HepG2 (cell line): ENCODE measurements around the gene SECTM1. TPM values are rescaled to one million over a fixed set of nuclear protein-coding genes. Genes with fewer than 3 reads are reported as not detected.

Source experiments
- ATAC-seq: fragments of 200-7000 bp; cut with Tn5 transposase; 3 replicates; pipeline ENCODE4 v1.9.1; 2020; ENCODE audit warnings: mild to moderate bottlenecking, moderate library complexity
- BruUV-seq: library from RNA; stranded (reverse); fragments of 400-500 nt; replicated peaks from 2 replicates; lab custom pipeline; 2021; lab: Mats Ljungman, UMichigan
- CTCF ChIA-PET: fragments of 300-600 bp; formaldehyde crosslinking; extraction: SDS; loops from one replicate; lab custom pipeline; 2021; ENCODE audit warnings: low total read pairs, inconsistent platforms, low intra/inter-chr PET ratio; lab: Yijun Ruan, JAX
- POLR2A ChIA-PET: fragments of 350-600 bp; sonication (Branson Sonifier 250); formaldehyde crosslinking; loops from one replicate; lab custom pipeline; 2020; ENCODE audit warnings: antibody characterized with exemption, inconsistent platforms; lab: Yijun Ruan, JAX
- DNase-seq: peaks from one replicate; pipeline ENCODE4 v3.0.0-alpha.2; 2015; ENCODE audit warnings: low spot score
- FAIRE-seq: peaks from 3 replicates; lab custom pipeline; 2011; peaks lifted over from hg19 to GRCh38; lab: Jason Lieb, UNC
- H2AFZ ChIP-seq: one replicate; pipeline ENCODE4 v1.6.1; 2011; ENCODE audit warnings: low read length, inconsistent platforms
- H3K27ac ChIP-seq: fragments of 300-600 bp; 3 replicates; pipeline ENCODE4 v1.8.0; 2011; ENCODE audit warnings: mixed run types, mild to moderate bottlenecking, mixed read lengths, low read length, inconsistent platforms; ENCODE audit not compliant: insufficient read depth; ENCODE audit errors: extremely low read length
- H3K27me3 ChIP-seq, 2 experiments: fragments of 200-600 bp in 1 of 2; 2 replicates in 1 of 2; 3 replicates in 1 of 2; pipeline versions ENCODE4 v1.6.0 to v1.8.0; 2011; ENCODE audit warnings: low read length in 2 of 2, mild to moderate bottlenecking in 2 of 2, moderate library complexity in 2 of 2, inconsistent platforms in 1 of 2; ENCODE audit not compliant: insufficient read depth in 2 of 2, control insufficient read depth in 1 of 2
- H3K36me3 ChIP-seq, 2 experiments: fragments of 200-600 bp in 1 of 2; replicated peaks in 1 of 2; 2 replicates in 1 of 2; 3 replicates in 1 of 2; pipeline versions ENCODE4 v1.5.1 to v1.8.0; 2011; ENCODE audit warnings: low read length in 2 of 2, inconsistent platforms in 1 of 2; ENCODE audit not compliant: insufficient read depth in 2 of 2, control insufficient read depth in 1 of 2
- H3K4me1 ChIP-seq: 2 replicates; pipeline ENCODE4 v1.5.1; 2012; ENCODE audit warnings: low read length, inconsistent platforms; ENCODE audit not compliant: insufficient read depth
- H3K4me2 ChIP-seq: 2 replicates; pipeline ENCODE4 v1.6.0; 2011; ENCODE audit warnings: low read depth, low read length, inconsistent platforms
- H3K4me3 ChIP-seq, 3 experiments: fragments of 200-600 bp in 1 of 3; sonication (generic), shearing (Covaris generic) in 1 of 3; replicated peaks in 1 of 3; 2 replicates each; pipeline ENCODE4 v1.5.1; 2011 to 2016; ENCODE audit warnings: low read length in 3 of 3, inconsistent platforms in 2 of 3, low read depth in 2 of 3, mild to moderate bottlenecking in 2 of 3, control low read depth in 1 of 3, mixed read lengths in 1 of 3; ENCODE audit not compliant: insufficient read depth in 1 of 3
- H3K79me2 ChIP-seq: one replicate; pipeline ENCODE4 v1.6.1; 2011; ENCODE audit warnings: low read length, inconsistent platforms; ENCODE audit not compliant: insufficient read depth
- H3K9ac ChIP-seq: 2 replicates; pipeline ENCODE4 v1.6.0; 2011; ENCODE audit warnings: mild to moderate bottlenecking, low read depth, low read length, inconsistent platforms; ENCODE audit not compliant: insufficient read depth
- H3K9me3 ChIP-seq: 2 replicates; pipeline ENCODE4 v1.5.1; 2012; ENCODE audit warnings: mild to moderate bottlenecking, low read length
- H4K20me1 ChIP-seq: 2 replicates; pipeline ENCODE4 v1.6.0; 2011; ENCODE audit warnings: inconsistent platforms, mild to moderate bottlenecking, low read length, moderate library complexity; ENCODE audit not compliant: insufficient read depth
- CBX1 ChIP-seq: IDR thresholded peaks from one replicate; pipeline ENCODE4 v1.6.1; 2016; ENCODE audit warnings: antibody characterized with exemption, low read depth
- CHD4 ChIP-seq: fragments of 200-600 bp; sonication (generic); IDR thresholded peaks from 2 replicates; pipeline ENCODE4 v1.7.0; 2017; ENCODE audit warnings: mild to moderate bottlenecking, low read length, borderline replicate concordance
- EED ChIP-seq: sonication (generic); formaldehyde crosslinking; IDR thresholded peaks from 2 replicates; pipeline ENCODE4 v1.5.0; 2020; ENCODE audit warnings: mild to moderate bottlenecking, missing genetic modification reagents
- IKZF1 ChIP-seq: fragments of 450-650 bp; IDR thresholded peaks from 2 replicates; pipeline ENCODE4 v1.7.1; 2016
- MAFK ChIP-seq, 2 experiments: IDR thresholded peaks in 1 of 2; conservative IDR thresholded peaks in 1 of 2; 2 replicates each; pipeline ENCODE4 v1.6.1; 2011; ENCODE audit warnings: improper control_type of control experiment in 2 of 2, low read length in 2 of 2
- PPARG ChIP-seq: conservative IDR thresholded peaks from 2 replicates; pipeline ENCODE4 v1.6.1; 2016; ENCODE audit warnings: missing biosample characterization, missing genetic modification reagents
- SP2 ChIP-seq: sonication (generic); formaldehyde crosslinking; IDR thresholded peaks from 2 replicates; pipeline ENCODE4 v1.5.1; 2020; ENCODE audit warnings: mild to moderate bottlenecking, missing genetic modification reagents
- SRSF1 ChIP-seq: fragments of 200-400 bp; formaldehyde crosslinking; optimal IDR thresholded peaks from 2 replicates; pipeline ENCODE3; 2017; ENCODE audit warnings: mild to moderate bottlenecking, low read depth, low read length, moderate library complexity
- TMF1 ChIP-seq: sonication (generic); formaldehyde crosslinking; IDR thresholded peaks from 2 replicates; pipeline ENCODE4 v1.8.1; 2022; ENCODE audit warnings: low read depth, missing genetic modification reagents
- ZNF121 ChIP-seq: sonication (generic); formaldehyde crosslinking; IDR thresholded peaks from 2 replicates; pipeline ENCODE4 v1.5.0; 2020; ENCODE audit warnings: mild to moderate bottlenecking, missing genetic modification reagents
- ZNF20 ChIP-seq: sonication (generic); formaldehyde crosslinking; IDR thresholded peaks from 2 replicates; pipeline ENCODE4 v1.4.0; 2020; ENCODE audit warnings: mild to moderate bottlenecking, moderate library complexity, missing genetic modification reagents
- ZNF225 ChIP-seq: sonication (generic); formaldehyde crosslinking; IDR thresholded peaks from 2 replicates; pipeline ENCODE4 v1.4.0; 2020; ENCODE audit warnings: mild to moderate bottlenecking, missing genetic modification reagents
- ZNF335 ChIP-seq: sonication (generic); formaldehyde crosslinking; IDR thresholded peaks from 2 replicates; pipeline ENCODE4 v1.4.0; 2020; ENCODE audit warnings: missing genetic modification reagents
- ZNF33B ChIP-seq: sonication (generic); formaldehyde crosslinking; IDR thresholded peaks from 2 replicates; pipeline ENCODE4 v1.5.1; 2020; ENCODE audit warnings: mild to moderate bottlenecking, missing genetic modification reagents
- ZNF451 ChIP-seq: sonication (generic); formaldehyde crosslinking; IDR thresholded peaks from 2 replicates; pipeline ENCODE4 v1.5.0; 2020; ENCODE audit warnings: mild to moderate bottlenecking, missing genetic modification reagents
- ZNF562 ChIP-seq: sonication (generic); formaldehyde crosslinking; IDR thresholded peaks from 2 replicates; pipeline ENCODE4 v1.8.0; 2022; ENCODE audit warnings: missing genetic modification reagents, borderline replicate concordance
- ZNF564 ChIP-seq: sonication (generic); formaldehyde crosslinking; IDR thresholded peaks from 2 replicates; pipeline ENCODE4 v1.8.1; 2023; ENCODE audit warnings: mild to moderate bottlenecking, missing genetic modification reagents
- ZNF75D ChIP-seq: sonication (generic); formaldehyde crosslinking; IDR thresholded peaks from 2 replicates; pipeline ENCODE4 v1.8.1; 2023; ENCODE audit warnings: missing genetic modification reagents, mild to moderate bottlenecking, borderline replicate concordance
- ZNF790 ChIP-seq: sonication (generic); formaldehyde crosslinking; IDR thresholded peaks from 2 replicates; pipeline ENCODE4 v1.8.0; 2022; ENCODE audit warnings: missing genetic modification reagents, mild to moderate bottlenecking, borderline replicate concordance
- WGBS: methylation state at CpG from one replicate; pipeline ENCODE4 v1.1.6; 2017; ENCODE audit warnings: low lambda C conversion rate; 5-methylcytosine and 5-hydroxymethylcytosine counted together
- in situ Hi-C: cut with HindIII; loops from 2 replicates; pipeline ENCODE4 v1.10.0; 2017; ENCODE audit warnings: low pct_unique_long_range_greater_than_20kb; ENCODE audit not compliant: extremely low pct_ligation_motif_present
- intact Hi-C: fragments of 100-400 bp; cut with micrococcal nuclease; formaldehyde crosslinking; loops from one replicate; pipeline ENCODE4 v1.10.0; 2022; ENCODE audit not compliant: unreplicated experiment
- polyA plus RNA-seq, 8 experiments: library from polyadenylated mRNA; depleted of rRNA in 3 of 8; stranded (reverse) in 7 of 8; unstranded in 1 of 8; fragments of >200 nt; fragmentation: Illumina TruSeq in 4 of 8; extraction: Trizol in 4 of 8; gene quantifications; 2 replicates each; pipeline versions ENCODE4 v1.2.1 to v1.2.3, GENCODE V29; 2011 to 2016; ENCODE audit warnings: low read depth in 4 of 8, missing spikeins in 1 of 8, mixed read lengths in 1 of 8; ENCODE audit not compliant: insufficient read depth in 1 of 8
- total RNA-seq, 5 experiments: library from RNA; depleted of rRNA; stranded (reverse); fragments of >200 nt; fragmentation: Illumina TruSeq; extraction: Trizol; gene quantifications; 2 replicates each; pipeline ENCODE4 v1.2.3, GENCODE V29; 2016; ENCODE audit warnings: low read depth in 1 of 5
- TF ChIP-seq, protein P1 (sequence below): sonication (generic); formaldehyde crosslinking; IDR thresholded peaks from 2 replicates; pipeline ENCODE4 v1.5.0; 2020; ENCODE audit warnings: mild to moderate bottlenecking, low read depth, missing genetic modification reagents, borderline replicate concordance
- TF ChIP-seq, protein P2 (sequence below): sonication (generic); formaldehyde crosslinking; IDR thresholded peaks from 2 replicates; pipeline ENCODE4 v1.4.0; 2020; ENCODE audit warnings: missing genetic modification reagents
- TF ChIP-seq, protein P3 (sequence below): sonication (generic); formaldehyde crosslinking; IDR thresholded peaks from 2 replicates; pipeline ENCODE4 v1.4.0; 2020; ENCODE audit warnings: missing genetic modification reagents, borderline replicate concordance

Gene SECTM1
- total and polyA plus RNA-seq, 2 of the 13 experiments (the other 11 are each of a cell fraction or from before 2014, with no cell fraction given): 3.5 to 5.3 TPM

DNA sequence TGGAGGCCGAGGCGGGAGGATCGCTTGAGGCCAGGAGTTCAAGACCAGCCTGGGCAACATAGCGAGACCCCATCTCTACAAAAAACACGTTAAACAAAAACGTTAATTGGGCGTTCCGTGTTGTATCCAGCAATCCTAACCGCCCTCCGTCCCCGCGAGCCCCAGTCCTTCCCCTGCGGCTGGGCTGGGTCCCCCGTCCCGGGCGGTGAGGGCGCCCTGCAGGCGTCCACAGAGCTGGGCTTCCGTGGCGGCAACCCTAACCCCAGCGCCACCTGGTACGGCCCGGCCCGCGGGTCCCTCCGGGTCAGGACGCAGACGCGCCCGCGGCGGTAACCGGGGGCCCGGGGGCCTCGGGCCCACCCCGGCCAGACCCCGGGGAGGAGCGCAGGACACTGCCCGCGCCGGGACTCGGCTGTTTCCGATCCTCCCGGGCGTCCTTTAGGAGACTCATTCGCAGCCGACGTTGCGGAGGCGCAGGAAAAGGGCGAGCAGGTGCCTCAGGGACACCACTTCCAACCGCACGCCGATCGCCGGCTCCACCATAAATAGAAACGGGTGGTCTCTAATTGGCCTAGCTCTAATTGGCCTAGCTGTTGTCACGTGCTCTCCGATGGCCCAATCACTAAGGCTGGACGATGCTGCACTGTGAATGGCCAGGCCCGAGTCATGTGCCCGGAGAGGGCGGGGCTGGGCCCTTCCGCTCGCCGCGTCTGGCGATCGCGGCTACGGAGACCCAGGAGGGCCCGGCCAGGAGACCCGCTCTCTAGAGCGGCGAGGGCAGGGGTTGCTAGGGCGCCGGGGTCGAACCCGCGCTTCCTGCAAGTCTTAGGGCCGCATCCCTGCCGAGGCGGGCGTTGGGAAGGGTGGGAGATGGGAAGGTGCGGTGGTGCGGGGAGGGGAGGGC lies 41.1 kb downstream of the SECTM1 start:
- WGBS: 5% methylated on average over 47 of the region's 86 CpGs
- intact Hi-C loops: loop anchor here (2.0 kb wide), 1 partner anchor 26 kb away; no protein-coding TSS in a partner anchor
- TF ChIP-seq IKZF1 (no peak), ZNF562 (no peak), SRSF1 (peak; percentile 96), CHD4 (peak; percentile 80; the same call in 1 of the 2 replicates), EED (CRISPR knock-in tag) (no peak), ZNF33B (CRISPR knock-in tag) (no peak; the same call in 1 of the 2 replicates), ZNF225 (CRISPR knock-in tag) (peak; percentile 92), TMF1 (peak; percentile 94), ZNF121 (CRISPR knock-in tag) (peak; percentile 98), MAFK (conservative IDR thresholded peaks at IDR 0.05 in 1 of 2, IDR thresholded peaks at IDR 0.05 in 1 of 2; ENCODE audit: low read length in 2 of 2) (no peak), ZNF564 (CRISPR knock-in tag) (peak; percentile 93), CBX1 (no peak), ZNF20 (CRISPR knock-in tag) (no peak), SP2 (CRISPR knock-in tag) (peak; percentile 56; the same call in 1 of the 2 replicates), ZNF75D (CRISPR knock-in tag) (no peak), PPARG (CRISPR knock-in tag) (peak; percentile 57; the same call in 1 of the 2 replicates), ZNF790 (CRISPR knock-in tag) (no peak; the same call in 1 of the 2 replicates), ZNF335 (CRISPR knock-in tag) (no peak), ZNF451 (no peak)
- TF ChIP-seq, protein P1, sequence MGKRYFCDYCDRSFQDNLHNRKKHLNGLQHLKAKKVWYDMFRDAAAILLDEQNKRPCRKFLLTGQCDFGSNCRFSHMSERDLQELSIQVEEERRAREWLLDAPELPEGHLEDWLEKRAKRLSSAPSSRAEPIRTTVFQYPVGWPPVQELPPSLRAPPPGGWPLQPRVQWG: no peak
- TF ChIP-seq, protein P2, sequence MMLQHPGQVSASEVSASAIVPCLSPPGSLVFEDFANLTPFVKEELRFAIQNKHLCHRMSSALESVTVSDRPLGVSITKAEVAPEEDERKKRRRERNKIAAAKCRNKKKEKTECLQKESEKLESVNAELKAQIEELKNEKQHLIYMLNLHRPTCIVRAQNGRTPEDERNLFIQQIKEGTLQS: 0 out of 2 replicates have a peak, but pooled peaks have one; percentile 13
- TF ChIP-seq, protein P3, sequence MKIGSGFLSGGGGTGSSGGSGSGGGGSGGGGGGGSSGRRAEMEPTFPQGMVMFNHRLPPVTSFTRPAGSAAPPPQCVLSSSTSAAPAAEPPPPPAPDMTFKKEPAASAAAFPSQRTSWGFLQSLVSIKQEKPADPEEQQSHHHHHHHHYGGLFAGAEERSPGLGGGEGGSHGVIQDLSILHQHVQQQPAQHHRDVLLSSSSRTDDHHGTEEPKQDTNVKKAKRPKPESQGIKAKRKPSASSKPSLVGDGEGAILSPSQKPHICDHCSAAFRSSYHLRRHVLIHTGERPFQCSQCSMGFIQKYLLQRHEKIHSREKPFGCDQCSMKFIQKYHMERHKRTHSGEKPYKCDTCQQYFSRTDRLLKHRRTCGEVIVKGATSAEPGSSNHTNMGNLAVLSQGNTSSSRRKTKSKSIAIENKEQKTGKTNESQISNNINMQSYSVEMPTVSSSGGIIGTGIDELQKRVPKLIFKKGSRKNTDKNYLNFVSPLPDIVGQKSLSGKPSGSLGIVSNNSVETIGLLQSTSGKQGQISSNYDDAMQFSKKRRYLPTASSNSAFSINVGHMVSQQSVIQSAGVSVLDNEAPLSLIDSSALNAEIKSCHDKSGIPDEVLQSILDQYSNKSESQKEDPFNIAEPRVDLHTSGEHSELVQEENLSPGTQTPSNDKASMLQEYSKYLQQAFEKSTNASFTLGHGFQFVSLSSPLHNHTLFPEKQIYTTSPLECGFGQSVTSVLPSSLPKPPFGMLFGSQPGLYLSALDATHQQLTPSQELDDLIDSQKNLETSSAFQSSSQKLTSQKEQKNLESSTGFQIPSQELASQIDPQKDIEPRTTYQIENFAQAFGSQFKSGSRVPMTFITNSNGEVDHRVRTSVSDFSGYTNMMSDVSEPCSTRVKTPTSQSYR (CRISPR knock-in tag): no peak

More for the DNA sequence above, 41.1 kb downstream of the SECTM1 start:
- no peaks in the 10 kb centered on the region for H3K9me3 ChIP-seq
- TSS peak; percentile 90 for BruUV-seq
- DNase-seq: peak; percentile 99
- peak overlapping the region; percentile 73 for H3K4me2 ChIP-seq
- peak; percentile 89 for ATAC-seq
- H3K27ac ChIP-seq: peak overlapping the region; percentile 93
- no peak overlapping the region for H2AFZ ChIP-seq
- in situ Hi-C loops: no loop called here
- CTCF ChIA-PET: no interaction called here
- FAIRE-seq: peak; percentile 88
- peak overlapping the region; percentile 80 to 87 (median 81) for H3K4me3 ChIP-seq
- peaks cover 88% of the 10 kb centered on the region for H3K4me1 ChIP-seq
- POLR2A ChIA-PET: interaction anchor here (0.7 to 4.3 kb wide), 38 partner anchors 9 to 276 kb away, joined by 3 to 119 read pairs (median 4); partner anchors contain the start of genes CD7, CENPX, CSNK1D and DCXR
- no peaks in the 10 kb centered on the region for H3K27me3 ChIP-seq
- peak overlapping the region; percentile 97 for H3K9ac ChIP-seq
- H3K79me2 ChIP-seq: peaks cover 5% of the 10 kb centered on the region
- H3K36me3 ChIP-seq: no peaks in the 10 kb centered on the region
- no peaks in the 10 kb centered on the region for H4K20me1 ChIP-seq
